Upper lobe of right lung (tissue), 1 donor: Measurements from ENCODE around the gene TANC1. TPM values are rescaled to one million over a fixed set of nuclear protein-coding genes. Genes with fewer than 3 reads are reported as not detected.

ENCODE experiments used
- ATAC-seq: fragments of 200-7000 bp; cut with Tn5 transposase; one replicate; pipeline ENCODE4 v1.9.1; 2020; ENCODE audit warnings: mild to moderate bottlenecking, moderate library complexity
- DNase-seq: peaks from one replicate; pipeline ENCODE4 v3.0.0-alpha.2; 2020
- H3K27ac ChIP-seq: fragments of 200-600 bp; one replicate; pipeline ENCODE4 v1.8.0; 2022
- H3K27me3 ChIP-seq: fragments of 200-600 bp; one replicate; pipeline ENCODE4 v1.8.0; 2022; ENCODE audit warnings: mild to moderate bottlenecking
- H3K36me3 ChIP-seq: fragments of 200-600 bp; one replicate; pipeline ENCODE4 v1.8.0; 2022
- H3K4me1 ChIP-seq: fragments of 200-600 bp; one replicate; pipeline ENCODE4 v1.8.0; 2022
- H3K4me3 ChIP-seq: fragments of 200-600 bp; one replicate; pipeline ENCODE4 v1.8.0; 2022; ENCODE audit warnings: mild to moderate bottlenecking
- H3K9me3 ChIP-seq: fragments of 200-600 bp; one replicate; pipeline ENCODE4 v1.8.0; 2022
- CTCF ChIP-seq: fragments of 200-600 bp; IDR thresholded peaks from one replicate; pipeline ENCODE4 v1.8.0; 2022; ENCODE audit warnings: antibody characterized with exemption
- intact Hi-C: fragments of 100-400 bp; cut with DNase I; formaldehyde crosslinking; loops from one replicate; pipeline ENCODE4 v1.11.0; 2022
- total RNA-seq: library from RNA; stranded (reverse); fragmentation: NEBNext Ultra II Directional; extraction: Animal tissue kit (Norgen Biotek cat#: 25700); gene quantifications from one replicate; pipeline ENCODE4 v1.2.1, GENCODE V29; 2021
- donor health status: DM: no; HTN: yes; CAD: no; lungs with severe emphysema.

Gene TANC1
- total RNA-seq, 1 donor from 2014 or later = 60.4 TPM

- intact Hi-C loops = no loop called here
- Histone ChIP-seq H3K4me1 (peaks cover 73% of the 10 kb centered on the region), H3K4me3 (no peak overlapping the region), H3K9me3 (no peaks in the 10 kb centered on the region), H3K36me3 (no peaks in the 10 kb centered on the region), H3K27me3 (no peaks in the 10 kb centered on the region), H3K27ac (no peak overlapping the region)
- TF ChIP-seq CTCF = no peak
- DNase-seq (no peak), ATAC-seq (no peak)
Observed at GRCh38 chr2:159149747-159150146, 181.3 kb downstream of the TANC1 start.

GRCh38 chr2:159150280-159150746 is 181.9 kb downstream of the TANC1 start:
- no peak for TF ChIP-seq CTCF
- no peak for ATAC-seq
- Histone ChIP-seq H3K27me3 (no peaks in the 10 kb centered on the region), H3K4me1 (peaks cover 70% of the 10 kb centered on the region), H3K9me3 (no peaks in the 10 kb centered on the region), H3K4me3 (no peak overlapping the region), H3K27ac (no peak overlapping the region), H3K36me3 (no peaks in the 10 kb centered on the region)
- DNase-seq = no peak
- intact Hi-C loops = no loop called here

GRCh38 chr2:159151198-159152127 is 183.0 kb downstream of the TANC1 start:
- TF ChIP-seq CTCF = no peak
- H3K27ac ChIP-seq = peak overlapping the region; percentile 5
- intact Hi-C loops = no loop called here

GRCh38 chr2:159152128-159152778 is 183.8 kb downstream of the TANC1 start:
- Histone ChIP-seq H3K36me3 (peaks cover 5% of the 10 kb centered on the region), H3K4me3 (no peak overlapping the region), H3K4me1 (peaks cover 69% of the 10 kb centered on the region), H3K9me3 (no peaks in the 10 kb centered on the region), H3K27me3 (no peaks in the 10 kb centered on the region), H3K27ac (peak overlapping the region; percentile 34)
- no peak for TF ChIP-seq CTCF
- intact Hi-C loops = no loop called here
- DNase-seq = no peak
- no peak for ATAC-seq

More at GRCh38 chr2:159151198-159152127, 183.0 kb downstream of the TANC1 start:
- no peaks in the 10 kb centered on the region for H3K9me3 ChIP-seq
- ATAC-seq = no peak
- peaks cover 4% of the 10 kb centered on the region for H3K36me3 ChIP-seq
- H3K4me3 ChIP-seq = no peak overlapping the region
- DNase-seq = no peak
- peaks cover 71% of the 10 kb centered on the region for H3K4me1 ChIP-seq
- no peaks in the 10 kb centered on the region for H3K27me3 ChIP-seq

- no peak for TF ChIP-seq CTCF
- ATAC-seq = no peak
- H3K27ac ChIP-seq = peak overlapping the region; percentile 34
- peaks cover 5% of the 10 kb centered on the region for H3K36me3 ChIP-seq
- H3K4me1 ChIP-seq = peaks cover 69% of the 10 kb centered on the region
- intact Hi-C loops = no loop called here
- H3K9me3 ChIP-seq = no peaks in the 10 kb centered on the region
- DNase-seq = no peak
- no peaks in the 10 kb centered on the region for H3K27me3 ChIP-seq
- no peak overlapping the region for H3K4me3 ChIP-seq
Observed at GRCh38 chr2:159153063-159153462, 184.6 kb downstream of the TANC1 start.
